MCF 10A (cell line): Measurements from ENCODE around the gene COL23A1. TPM values are rescaled to one million over a fixed set of nuclear protein-coding genes. Genes with fewer than 3 reads are reported as not detected.

Experiments
- BruUV-seq: library from RNA; stranded (reverse); fragments of 400-500 nt; replicated peaks from 2 replicates; lab custom pipeline; 2021; lab: Mats Ljungman, UMichigan
- CTCF ChIA-PET: fragments of 300-600 bp; sonication (Branson Sonifier 250); formaldehyde crosslinking; extraction: SDS; loops from one replicate; lab custom pipeline; 2021; ENCODE audit warnings: antibody characterized with exemption, inconsistent platforms; lab: Yijun Ruan, JAX
- POLR2A ChIA-PET: fragments of 300-600, 350-650 bp; sonication (Branson Sonifier 250); formaldehyde crosslinking; extraction: SDS; loops from one replicate; lab custom pipeline; 2020; ENCODE audit warnings: antibody characterized with exemption, inconsistent platforms; lab: Yijun Ruan, JAX
- DNase-seq: peaks from one replicate; pipeline ENCODE4 v3.0.0-alpha.2; 2018; ENCODE audit not compliant: unreplicated experiment
- H3K27ac Mint-ChIP-seq: one replicate; pipeline ENCODE4 v1.8.0; 2022; ENCODE audit warnings: mild to moderate bottlenecking, low read depth, mixed read lengths; ENCODE audit not compliant: unreplicated experiment
- H3K27me3 Mint-ChIP-seq: one replicate; pipeline ENCODE4 v1.8.0; 2022; ENCODE audit warnings: mixed read lengths; ENCODE audit not compliant: insufficient read depth, unreplicated experiment
- H3K36me3 Mint-ChIP-seq: one replicate; pipeline ENCODE4 v1.8.0; 2022; ENCODE audit warnings: mild to moderate bottlenecking, moderate library complexity, mixed read lengths; ENCODE audit not compliant: insufficient read depth, unreplicated experiment
- H3K4me1 Mint-ChIP-seq: one replicate; pipeline ENCODE4 v1.8.0; 2022; ENCODE audit warnings: mixed read lengths; ENCODE audit not compliant: insufficient read depth, unreplicated experiment
- H3K4me3 Mint-ChIP-seq: one replicate; pipeline ENCODE4 v1.8.0; 2022; ENCODE audit warnings: mild to moderate bottlenecking, moderate library complexity, mixed read lengths; ENCODE audit not compliant: unreplicated experiment
- H3K9me3 Mint-ChIP-seq: one replicate; pipeline ENCODE4 v1.8.0; 2022; ENCODE audit warnings: mixed read lengths; ENCODE audit not compliant: unreplicated experiment
- intact Hi-C: fragments of 100-400 bp; cut with micrococcal nuclease; formaldehyde crosslinking; loops from 2 replicates; pipeline ENCODE4 v1.14.1; 2022
- total RNA-seq: library from RNA; stranded (reverse); gene quantifications from 2 replicates; pipeline ENCODE4 v1.2.3, GENCODE V29; 2022
- TF ChIP-seq, protein P1 (sequence below): fragments of 200-600 bp; IDR thresholded peaks from one replicate; pipeline ENCODE4 v1.8.0; 2022; ENCODE audit warnings: antibody characterized with exemption, mild to moderate bottlenecking; ENCODE audit not compliant: unreplicated experiment

COL23A1 gene
- total RNA-seq, 1 experiment from 2014 or later: not detected

- peaks cover 13% of the 10 kb centered on the region for H3K9me3 Mint-ChIP-seq
- ChIA-PET CTCF (interaction anchor here (0.6 to 1.6 kb wide), 4 partner anchors 31 to 140 kb away, joined by 3 to 5 read pairs (median 3); no protein-coding TSS in a partner anchor), POLR2A (interaction anchor here (0.6 to 1.4 kb wide), 3 partner anchors 12 to 134 kb away, joined by 3 to 4 read pairs (median 3); no protein-coding TSS in a partner anchor)
- no TSS peak for BruUV-seq
- H3K27me3 Mint-ChIP-seq: peaks cover 15% of the 10 kb centered on the region
- DNase-seq: peak; percentile 15
- intact Hi-C loops: no loop called here
- H3K4me1 Mint-ChIP-seq: peaks cover 14% of the 10 kb centered on the region
- no peak overlapping the region for H3K27ac Mint-ChIP-seq
- TF ChIP-seq, protein P1, sequence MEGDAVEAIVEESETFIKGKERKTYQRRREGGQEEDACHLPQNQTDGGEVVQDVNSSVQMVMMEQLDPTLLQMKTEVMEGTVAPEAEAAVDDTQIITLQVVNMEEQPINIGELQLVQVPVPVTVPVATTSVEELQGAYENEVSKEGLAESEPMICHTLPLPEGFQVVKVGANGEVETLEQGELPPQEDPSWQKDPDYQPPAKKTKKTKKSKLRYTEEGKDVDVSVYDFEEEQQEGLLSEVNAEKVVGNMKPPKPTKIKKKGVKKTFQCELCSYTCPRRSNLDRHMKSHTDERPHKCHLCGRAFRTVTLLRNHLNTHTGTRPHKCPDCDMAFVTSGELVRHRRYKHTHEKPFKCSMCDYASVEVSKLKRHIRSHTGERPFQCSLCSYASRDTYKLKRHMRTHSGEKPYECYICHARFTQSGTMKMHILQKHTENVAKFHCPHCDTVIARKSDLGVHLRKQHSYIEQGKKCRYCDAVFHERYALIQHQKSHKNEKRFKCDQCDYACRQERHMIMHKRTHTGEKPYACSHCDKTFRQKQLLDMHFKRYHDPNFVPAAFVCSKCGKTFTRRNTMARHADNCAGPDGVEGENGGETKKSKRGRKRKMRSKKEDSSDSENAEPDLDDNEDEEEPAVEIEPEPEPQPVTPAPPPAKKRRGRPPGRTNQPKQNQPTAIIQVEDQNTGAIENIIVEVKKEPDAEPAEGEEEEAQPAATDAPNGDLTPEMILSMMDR: no peak
- H3K4me3 Mint-ChIP-seq: no peak overlapping the region
- peaks cover 7% of the 10 kb centered on the region for H3K36me3 Mint-ChIP-seq
Observed at GRCh38 chr5:178429491-178430185, 160.6 kb downstream of the COL23A1 start.

GRCh38 chr5:178429156-178429468 lies 161.1 kb downstream of the COL23A1 start:
- peaks cover 13% of the 10 kb centered on the region for H3K9me3 Mint-ChIP-seq
- peaks cover 14% of the 10 kb centered on the region for H3K4me1 Mint-ChIP-seq
- no peak for DNase-seq
- ChIA-PET POLR2A (interaction anchor here (0.6 to 1.4 kb wide), 3 partner anchors 12 to 133 kb away, joined by 3 to 4 read pairs (median 3); no protein-coding TSS in a partner anchor), CTCF (interaction anchor here (0.7 to 1.6 kb wide), 5 partner anchors 9 to 152 kb away, joined by 3 read pairs; no protein-coding TSS in a partner anchor)
- no peak overlapping the region for H3K27ac Mint-ChIP-seq
- BruUV-seq: no TSS peak
- no peak overlapping the region for H3K4me3 Mint-ChIP-seq
- intact Hi-C loops: no loop called here
- TF ChIP-seq, protein P1: no peak
- peaks cover 15% of the 10 kb centered on the region for H3K27me3 Mint-ChIP-seq
- peaks cover 7% of the 10 kb centered on the region for H3K36me3 Mint-ChIP-seq

GRCh38 chr5:178428341-178429155 lies 161.6 kb downstream of the COL23A1 start:
- H3K9me3 Mint-ChIP-seq: peaks cover 13% of the 10 kb centered on the region
- H3K27ac Mint-ChIP-seq: no peak overlapping the region
- H3K36me3 Mint-ChIP-seq: peaks cover 7% of the 10 kb centered on the region
- DNase-seq: peak; percentile 82
- intact Hi-C loops: no loop called here
- peaks cover 15% of the 10 kb centered on the region for H3K27me3 Mint-ChIP-seq
- POLR2A ChIA-PET: interaction anchor here (0.6 to 1.4 kb wide), 3 partner anchors 11 to 133 kb away, joined by 3 to 4 read pairs (median 3); no protein-coding TSS in a partner anchor
- no TSS peak for BruUV-seq
- CTCF ChIA-PET: interaction anchor here (0.7 to 1.6 kb wide), 4 partner anchors 9 to 151 kb away, joined by 3 read pairs; no protein-coding TSS in a partner anchor
- TF ChIP-seq, protein P1: no peak
- H3K4me3 Mint-ChIP-seq: no peak overlapping the region
- H3K4me1 Mint-ChIP-seq: peaks cover 14% of the 10 kb centered on the region
